Endothelial cell of umbilical vein (primary cell): ENCODE results near the gene ARRDC1. TPM values are rescaled to one million over a fixed set of nuclear protein-coding genes. Genes with fewer than 3 reads are reported as not detected.

Source experiments
- BruUV-seq: library from RNA; stranded (reverse); fragments of 400-500 nt; replicated peaks from 2 replicates; lab custom pipeline; 2021; lab: Mats Ljungman, UMichigan
- CTCF ChIA-PET: fragments of 300-600, 350-600 bp; sonication (Branson Sonifier 250); formaldehyde crosslinking; loops from one replicate; lab custom pipeline; 2021; ENCODE audit warnings: antibody characterized with exemption, inconsistent platforms; lab: Charles Lee
- POLR2A ChIA-PET: fragments of 300-600, 350-600 bp; sonication (Branson Sonifier 250); formaldehyde crosslinking; loops from one replicate; lab custom pipeline; 2021; ENCODE audit warnings: antibody characterized with exemption, inconsistent platforms; lab: Charles Lee
- DNase-seq: peaks from one replicate; pipeline ENCODE4 v3.0.0-alpha.2; 2011; ENCODE audit warnings: low read depth, low spot score
- FAIRE-seq: peaks from 2 replicates; lab custom pipeline; 2011; peaks lifted over from hg19 to GRCh38; lab: Jason Lieb, UNC
- H2AFZ ChIP-seq: 2 replicates; pipeline ENCODE4 v1.6.0; 2012; ENCODE audit warnings: low read depth, low read length, control low read depth, inconsistent platforms
- H3K27ac ChIP-seq: 2 replicates; pipeline ENCODE4 v1.5.1; 2011; ENCODE audit warnings: low read depth, mild to moderate bottlenecking, control low read depth, low read length, moderate library complexity; ENCODE audit not compliant: insufficient read depth
- H3K27me3 ChIP-seq, 2 experiments: 2 replicates each; pipeline versions ENCODE4 v1.6.0 to v1.6.1; 2011; ENCODE audit warnings: low read length in 2 of 2, mixed read lengths in 1 of 2; ENCODE audit not compliant: control insufficient read depth in 2 of 2, insufficient read depth in 2 of 2
- H3K36me3 ChIP-seq, 2 experiments: 2 replicates in 1 of 2; 3 replicates in 1 of 2; pipeline ENCODE4 v1.5.1; 2011; ENCODE audit warnings: low read length in 2 of 2, mild to moderate bottlenecking in 1 of 2, moderate library complexity in 1 of 2; ENCODE audit not compliant: control insufficient read depth in 2 of 2, insufficient read depth in 2 of 2; ENCODE audit errors: extremely low read depth in 1 of 2
- H3K4me1 ChIP-seq: 3 replicates; pipeline ENCODE4 v1.5.1; 2011; ENCODE audit warnings: mild to moderate bottlenecking, low read length; ENCODE audit not compliant: control insufficient read depth, insufficient read depth; ENCODE audit errors: extremely low read depth
- H3K4me2 ChIP-seq: 2 replicates; pipeline ENCODE4 v1.6.1; 2011; ENCODE audit warnings: low read length, control low read depth, mixed read lengths; ENCODE audit not compliant: insufficient read depth
- H3K4me3 ChIP-seq, 3 experiments: fragments of 200-600 bp in 1 of 3; sonication (generic), shearing (Covaris generic) in 1 of 3; replicated peaks in 1 of 3; 2 replicates each; pipeline ENCODE4 v1.5.1; 2011 to 2016; ENCODE audit warnings: control low read depth in 3 of 3, low read length in 3 of 3, mild to moderate bottlenecking in 2 of 3, inconsistent platforms in 1 of 3, low read depth in 1 of 3, moderate library complexity in 1 of 3; ENCODE audit not compliant: insufficient read depth in 1 of 3
- H3K79me2 ChIP-seq: 2 replicates; pipeline ENCODE4 v1.6.0; 2012; ENCODE audit warnings: low read length, inconsistent platforms; ENCODE audit not compliant: control insufficient read depth, insufficient read depth
- H3K9ac ChIP-seq: replicated peaks from 2 replicates; pipeline ENCODE3; 2011; ENCODE audit warnings: low read length, control low read depth; ENCODE audit not compliant: insufficient read depth; ENCODE audit errors: extremely low read depth
- H3K9me1 ChIP-seq: replicated peaks from 3 replicates; pipeline ENCODE4 v1.6.0; 2011; ENCODE audit warnings: mild to moderate bottlenecking, low read length; ENCODE audit not compliant: control insufficient read depth, insufficient read depth; ENCODE audit errors: extremely low read depth
- H3K9me3 ChIP-seq: replicated peaks from 2 replicates; pipeline ENCODE4 v1.5.1; 2012; ENCODE audit warnings: low read length, inconsistent platforms; ENCODE audit not compliant: control insufficient read depth, insufficient read depth
- H4K20me1 ChIP-seq: replicated peaks from 2 replicates; pipeline ENCODE3; 2011; ENCODE audit warnings: mild to moderate bottlenecking, low read length; ENCODE audit not compliant: control insufficient read depth, insufficient read depth; ENCODE audit errors: extremely low read depth
- EZH2 ChIP-seq: IDR thresholded peaks from 2 replicates; pipeline ENCODE4 v1.6.1; 2012; ENCODE audit warnings: borderline replicate concordance, low read depth, mild to moderate bottlenecking, moderate library complexity, low read length, inconsistent platforms; ENCODE audit not compliant: severe bottlenecking
- FOS ChIP-seq: IDR thresholded peaks from 2 replicates; pipeline ENCODE4 v1.6.1; 2011; ENCODE audit warnings: mild to moderate bottlenecking, low read length, moderate library complexity, borderline replicate concordance; ENCODE audit not compliant: insufficient read depth
- GATA2 ChIP-seq: IDR thresholded peaks from 2 replicates; pipeline ENCODE4 v1.7.0; 2011; ENCODE audit warnings: low read depth, mild to moderate bottlenecking, moderate library complexity, mixed read lengths, low read length; ENCODE audit not compliant: insufficient read length, insufficient read depth
- JUN ChIP-seq: IDR thresholded peaks from 2 replicates; pipeline ENCODE4 v1.6.1; 2011; ENCODE audit warnings: borderline replicate concordance, low read depth; ENCODE audit not compliant: insufficient read length, insufficient read depth
- MAX ChIP-seq: IDR thresholded peaks from 2 replicates; pipeline ENCODE4 v1.6.1; 2011; ENCODE audit not compliant: insufficient read depth, insufficient read length
- POLR2A ChIP-seq: IDR thresholded peaks from 2 replicates; pipeline ENCODE4 v1.6.1; 2012; ENCODE audit warnings: low read depth, mild to moderate bottlenecking, control low read depth, low read length
- POLR2AphosphoS5 ChIP-seq: IDR thresholded peaks from 2 replicates; pipeline ENCODE4 v1.6.1; 2012; ENCODE audit warnings: low read depth, mild to moderate bottlenecking, control low read depth, low read length, moderate library complexity; ENCODE audit not compliant: insufficient read depth
- dilution Hi-C: fragments of 300-500 bp; cut with MboI; formaldehyde crosslinking; loops from one replicate; pipeline ENCODE4 v1.15.0; 2019; ENCODE audit warnings: low sequenced_read_pairs; ENCODE audit not compliant: extremely low pct_ligation_motif_present
- intact Hi-C: fragments of 100-400 bp; cut with micrococcal nuclease; formaldehyde crosslinking; loops from one replicate; pipeline ENCODE4 v1.10.0; 2022
- polyA plus RNA-seq, 4 experiments: library from polyadenylated mRNA; depleted of rRNA in 3 of 4; stranded (reverse) in 3 of 4; unstranded in 1 of 4; fragments of >200 nt; gene quantifications; 2 replicates each; pipeline versions ENCODE4 v1.2.1 to v1.2.3, GENCODE V29; 2011 to 2012; ENCODE audit warnings: missing spikeins in 1 of 4
- total RNA-seq: library from RNA; stranded (reverse); gene quantifications from 2 replicates; pipeline ENCODE4 v1.2.3, GENCODE V29; 2021
- TF ChIP-seq, protein P1 (sequence below), 2 donors: IDR thresholded peaks; 1 replicate in 1 of 2; 2 replicates in 1 of 2; pipeline ENCODE4 v1.5.1; 2011; ENCODE audit warnings: low read length in 2 of 2, mild to moderate bottlenecking in 2 of 2, moderate library complexity in 2 of 2, control low read depth in 1 of 2, inconsistent platforms in 1 of 2, low read depth in 1 of 2; ENCODE audit not compliant: insufficient read depth in 1 of 2; ENCODE audit errors: extremely low read depth in 1 of 2

The ARRDC1 gene
- total and polyA plus RNA-seq, 2 donors (not counting 3 experiments of a cell fraction or from before 2014, with no cell fraction given): 22.5 to 51.0 TPM

DNA sequence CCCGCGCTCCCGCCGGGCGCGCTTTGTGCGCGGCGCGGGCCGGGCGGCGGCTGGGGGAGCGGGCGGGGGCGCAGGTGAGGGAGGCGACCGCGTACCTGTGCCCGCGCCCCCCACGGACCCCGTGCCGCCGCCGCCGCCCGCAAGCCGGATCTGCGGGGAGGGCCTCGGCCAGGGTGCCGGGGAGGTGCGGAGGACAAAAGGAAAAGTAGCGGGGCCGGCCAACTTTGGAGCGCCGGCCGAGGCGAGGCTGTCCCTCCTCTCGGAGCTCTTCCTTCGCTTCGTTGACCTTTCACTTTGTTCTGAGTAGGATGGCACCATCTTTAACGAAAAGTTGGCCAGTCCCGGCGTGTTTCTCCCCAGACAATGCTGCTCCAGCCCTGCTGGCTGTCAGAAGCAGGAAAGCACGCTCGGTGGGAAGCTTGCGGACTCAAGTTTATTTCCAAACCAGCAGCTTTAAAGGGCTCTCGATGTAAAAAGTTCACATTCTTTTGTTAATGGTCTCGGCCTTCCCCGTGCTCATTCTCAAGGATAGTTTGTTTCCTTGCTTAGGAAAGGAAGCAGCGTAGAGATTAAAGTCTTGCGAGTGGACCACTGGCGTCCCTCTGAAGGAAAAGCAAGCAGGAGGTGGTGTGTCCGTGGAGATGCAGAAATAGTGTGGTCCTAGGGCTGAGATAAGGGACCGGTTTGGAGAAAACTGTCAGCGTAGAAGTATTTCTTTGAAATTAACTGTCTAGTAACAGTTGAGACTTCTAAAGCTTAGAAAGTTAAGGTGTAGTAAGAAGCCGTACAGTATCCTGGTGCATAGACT, 14.0 kb downstream of the ARRDC1 start:
- peak overlapping the region; percentile 89 for H3K4me2 ChIP-seq
- H3K36me3 ChIP-seq: peaks cover 0 to 12% of the 10 kb centered on the region in 2 experiments
- peaks cover 66% of the 10 kb centered on the region for H3K79me2 ChIP-seq
- peaks cover 22% of the 10 kb centered on the region for H3K4me1 ChIP-seq
- FAIRE-seq: peak; percentile 81
- H4K20me1 ChIP-seq: no peaks in the 10 kb centered on the region
- peak overlapping the region; percentile 1 for H2AFZ ChIP-seq
- DNase-seq: peak; percentile 58
- intact Hi-C loops: loop anchor here (2.0 to 5.0 kb wide), 2 partner anchors 53 to 69 kb away; partner anchors contain the start of genes MRPL41 and PNPLA7
- TF ChIP-seq GATA2 (no peak), POLR2AphosphoS5 (no peak), EZH2 (no peak), FOS (no peak), POLR2A (no peak), JUN (no peak), MAX (peak; percentile 26)
- TF ChIP-seq, protein P1, sequence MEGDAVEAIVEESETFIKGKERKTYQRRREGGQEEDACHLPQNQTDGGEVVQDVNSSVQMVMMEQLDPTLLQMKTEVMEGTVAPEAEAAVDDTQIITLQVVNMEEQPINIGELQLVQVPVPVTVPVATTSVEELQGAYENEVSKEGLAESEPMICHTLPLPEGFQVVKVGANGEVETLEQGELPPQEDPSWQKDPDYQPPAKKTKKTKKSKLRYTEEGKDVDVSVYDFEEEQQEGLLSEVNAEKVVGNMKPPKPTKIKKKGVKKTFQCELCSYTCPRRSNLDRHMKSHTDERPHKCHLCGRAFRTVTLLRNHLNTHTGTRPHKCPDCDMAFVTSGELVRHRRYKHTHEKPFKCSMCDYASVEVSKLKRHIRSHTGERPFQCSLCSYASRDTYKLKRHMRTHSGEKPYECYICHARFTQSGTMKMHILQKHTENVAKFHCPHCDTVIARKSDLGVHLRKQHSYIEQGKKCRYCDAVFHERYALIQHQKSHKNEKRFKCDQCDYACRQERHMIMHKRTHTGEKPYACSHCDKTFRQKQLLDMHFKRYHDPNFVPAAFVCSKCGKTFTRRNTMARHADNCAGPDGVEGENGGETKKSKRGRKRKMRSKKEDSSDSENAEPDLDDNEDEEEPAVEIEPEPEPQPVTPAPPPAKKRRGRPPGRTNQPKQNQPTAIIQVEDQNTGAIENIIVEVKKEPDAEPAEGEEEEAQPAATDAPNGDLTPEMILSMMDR (IDR thresholded peaks at IDR 0.05; ENCODE audit: extremely low read depth in 1 of 2, insufficient read depth in 1 of 2, low read depth in 1 of 2, low read length in 2 of 2): no peak
- ChIA-PET POLR2A (no interaction called here), CTCF (interaction anchor here (0.8 to 1.7 kb wide), 6 partner anchors 13 to 75 kb away, joined by 3 to 10 read pairs (median 4); partner anchors contain the start of gene ARRDC1)
- no peaks in the 10 kb centered on the region for H3K27me3 ChIP-seq
- dilution Hi-C loops: no loop called here
- H3K9me1 ChIP-seq: no peaks in the 10 kb centered on the region
- no peaks in the 10 kb centered on the region for H3K9me3 ChIP-seq
- BruUV-seq: no TSS peak
- peak overlapping the region; percentile 48 for H3K9ac ChIP-seq
- peak overlapping the region; percentile 42 to 82 (median 73) for H3K4me3 ChIP-seq
- peak overlapping the region; percentile 2 for H3K27ac ChIP-seq
